ENCODE results near the gene BLOC1S5.

The BLOC1S5 gene

GRCh38 chr6:8102122-8102958, 38.2 kb upstream of the BLOC1S5 start, which contains the start of gene EEF1E1:
Gene EEF1E1 (minus strand): TSS chr6:8102548. CDS start chr6:8102521, 27 bp downstream.
- peak; percentile 90 for DNase-seq (ENCODE audit: insufficient read length, low spot score)
- TF ChIP-seq PAX5 (IDR thresholded peaks at IDR 0.05; ENCODE audit: insufficient read depth, low read length, severe bottlenecking) (no peak), POLR2AphosphoS5 (IDR thresholded peaks at IDR 0.05; ENCODE audit: low read depth, low read length) (peak; percentile 77), SPI1 (IDR thresholded peaks at IDR 0.05; ENCODE audit: low read depth, low read length) (no peak), POLR2A (IDR thresholded peaks at IDR 0.05; ENCODE audit: low read depth, low read length) (peak; percentile 79), TAF1 (IDR thresholded peaks at IDR 0.05; ENCODE audit: low read depth, low read length) (peak; percentile 81), POU2F2 (IDR thresholded peaks at IDR 0.05; ENCODE audit: low read depth, low read length) (no peak)
- FAIRE-seq, result peak; percentile 95

- FAIRE-seq, result peak; percentile 9
- TF ChIP-seq PAX5 (IDR thresholded peaks at IDR 0.05; ENCODE audit: insufficient read depth, low read length, severe bottlenecking) (no peak), TAF1 (IDR thresholded peaks at IDR 0.05; ENCODE audit: low read depth, low read length) (no peak), POLR2A (IDR thresholded peaks at IDR 0.05; ENCODE audit: low read depth, low read length) (no peak), SPI1 (IDR thresholded peaks at IDR 0.05; ENCODE audit: low read depth, low read length) (no peak), POU2F2 (IDR thresholded peaks at IDR 0.05; ENCODE audit: low read depth, low read length) (no peak), POLR2AphosphoS5 (IDR thresholded peaks at IDR 0.05; ENCODE audit: low read depth, low read length) (no peak)
- DNase-seq (ENCODE audit: insufficient read length, low spot score), result no peak
Measured at GRCh38 chr6:8100159-8100854, 36.1 kb upstream of the BLOC1S5 start.

- DNase-seq (ENCODE audit: insufficient read length, low spot score), result no peak
- no peak for FAIRE-seq
- TF ChIP-seq TAF1 (IDR thresholded peaks at IDR 0.05; ENCODE audit: low read depth, low read length) (no peak), POLR2A (IDR thresholded peaks at IDR 0.05; ENCODE audit: low read depth, low read length) (no peak), POU2F2 (IDR thresholded peaks at IDR 0.05; ENCODE audit: low read depth, low read length) (no peak), PAX5 (IDR thresholded peaks at IDR 0.05; ENCODE audit: insufficient read depth, low read length, severe bottlenecking) (no peak), SPI1 (IDR thresholded peaks at IDR 0.05; ENCODE audit: low read depth, low read length) (no peak), POLR2AphosphoS5 (IDR thresholded peaks at IDR 0.05; ENCODE audit: low read depth, low read length) (no peak)
Measured at GRCh38 chr6:8090650-8091049, 26.5 kb upstream of the BLOC1S5 start.

GRCh38 chr6:8088886-8089285, 24.7 kb upstream of the BLOC1S5 start:
- TF ChIP-seq SPI1 (IDR thresholded peaks at IDR 0.05; ENCODE audit: low read depth, low read length) (no peak), TAF1 (IDR thresholded peaks at IDR 0.05; ENCODE audit: low read depth, low read length) (no peak), POLR2AphosphoS5 (IDR thresholded peaks at IDR 0.05; ENCODE audit: low read depth, low read length) (no peak), POU2F2 (IDR thresholded peaks at IDR 0.05; ENCODE audit: low read depth, low read length) (no peak), PAX5 (IDR thresholded peaks at IDR 0.05; ENCODE audit: insufficient read depth, low read length, severe bottlenecking) (no peak), POLR2A (IDR thresholded peaks at IDR 0.05; ENCODE audit: low read depth, low read length) (no peak)
- DNase-seq (ENCODE audit: insufficient read length, low spot score) (no peak), FAIRE-seq (no peak)

- no peak for TF ChIP-seq TAF1 (IDR thresholded peaks at IDR 0.05; ENCODE audit: low read depth, low read length)
- TF ChIP-seq PAX5 (IDR thresholded peaks at IDR 0.05; ENCODE audit: insufficient read depth, low read length, severe bottlenecking), result no peak
- no peak for TF ChIP-seq SPI1 (IDR thresholded peaks at IDR 0.05; ENCODE audit: low read depth, low read length)
- no peak for TF ChIP-seq POLR2AphosphoS5 (IDR thresholded peaks at IDR 0.05; ENCODE audit: low read depth, low read length)
- TF ChIP-seq POU2F2 (IDR thresholded peaks at IDR 0.05; ENCODE audit: low read depth, low read length), result no peak
- no peak for TF ChIP-seq POLR2A (IDR thresholded peaks at IDR 0.05; ENCODE audit: low read depth, low read length)
- FAIRE-seq (no peak), DNase-seq (ENCODE audit: insufficient read length, low spot score) (no peak)
Measured at GRCh38 chr6:8087870-8088754, 23.9 kb upstream of the BLOC1S5 start.

- TF ChIP-seq POLR2AphosphoS5 (IDR thresholded peaks at IDR 0.05; ENCODE audit: low read depth, low read length), result no peak
- no peak for TF ChIP-seq PAX5 (IDR thresholded peaks at IDR 0.05; ENCODE audit: insufficient read depth, low read length, severe bottlenecking)
- no peak for TF ChIP-seq TAF1 (IDR thresholded peaks at IDR 0.05; ENCODE audit: low read depth, low read length)
- no peak for TF ChIP-seq POLR2A (IDR thresholded peaks at IDR 0.05; ENCODE audit: low read depth, low read length)
- no peak for TF ChIP-seq POU2F2 (IDR thresholded peaks at IDR 0.05; ENCODE audit: low read depth, low read length)
- TF ChIP-seq SPI1 (IDR thresholded peaks at IDR 0.05; ENCODE audit: low read depth, low read length), result no peak
- FAIRE-seq, result no peak
- no peak for DNase-seq (ENCODE audit: insufficient read length, low spot score)
Measured at GRCh38 chr6:8086755-8087306, 22.6 kb upstream of the BLOC1S5 start.

- DNase-seq (ENCODE audit: insufficient read length, low spot score) (no peak), FAIRE-seq (no peak)
- TF ChIP-seq TAF1 (IDR thresholded peaks at IDR 0.05; ENCODE audit: low read depth, low read length) (no peak), SPI1 (IDR thresholded peaks at IDR 0.05; ENCODE audit: low read depth, low read length) (no peak), POLR2AphosphoS5 (IDR thresholded peaks at IDR 0.05; ENCODE audit: low read depth, low read length) (no peak), PAX5 (IDR thresholded peaks at IDR 0.05; ENCODE audit: insufficient read depth, low read length, severe bottlenecking) (no peak)
Measured at GRCh38 chr6:8085053-8085511, 20.9 kb upstream of the BLOC1S5 start.

- no peak for FAIRE-seq
- DNase-seq (ENCODE audit: insufficient read length, low spot score), result no peak
- TF ChIP-seq POLR2A (IDR thresholded peaks at IDR 0.05; ENCODE audit: low read depth, low read length), result no peak
- no peak for TF ChIP-seq PAX5 (IDR thresholded peaks at IDR 0.05; ENCODE audit: insufficient read depth, low read length, severe bottlenecking)
- TF ChIP-seq POU2F2 (IDR thresholded peaks at IDR 0.05; ENCODE audit: low read depth, low read length), result no peak
- no peak for TF ChIP-seq POLR2AphosphoS5 (IDR thresholded peaks at IDR 0.05; ENCODE audit: low read depth, low read length)
- no peak for TF ChIP-seq SPI1 (IDR thresholded peaks at IDR 0.05; ENCODE audit: low read depth, low read length)
- no peak for TF ChIP-seq TAF1 (IDR thresholded peaks at IDR 0.05; ENCODE audit: low read depth, low read length)
Measured at GRCh38 chr6:8084586-8084985, 20.4 kb upstream of the BLOC1S5 start.

All from GM12891 (cell line).